Measurements from ENCODE around the gene HOXD9. TPM values are rescaled to one million over a fixed set of nuclear protein-coding genes. Genes with fewer than 3 reads are reported as not detected.

Gene HOXD9
- total and polyA plus RNA-seq, 8 donors, result 0.12 to 1.1 (median 0.34) TPM; not detected in 2

GRCh38 chr2:176095421-176095820 lies 27.1 kb upstream of the HOXD9 start:
- H3K36me3 ChIP-seq, result no peaks in the 10 kb centered on the region
- WGBS, 2 donors, result 8 to 15% methylated on average over 5 of the region's 5 CpGs
- no peak for FAIRE-seq
- no peak overlapping the region for H3K4me3 ChIP-seq
- no peaks in the 10 kb centered on the region for H3K9me3 ChIP-seq
- no peak for TF ChIP-seq CTCF (IDR thresholded peaks at IDR 0.05)
- DNase-seq, result no peak
- no peak for ATAC-seq
- H3K27ac ChIP-seq, result no peak overlapping the region
- H3K27me3 ChIP-seq, result peaks cover 10 to 89% (median 37%) of the 10 kb centered on the region in 4 donors
- intact Hi-C loops (cut with DNase I), result loop anchor here in 1 of 3 donors (5.0 kb wide), 1 partner anchor 413 kb away; no protein-coding TSS in a partner anchor
- H3K4me1 ChIP-seq, result peaks cover 0 to 11% (median 4%) of the 10 kb centered on the region in 3 donors

GRCh38 chr2:176096243-176096985 lies 26.1 kb upstream of the HOXD9 start:
- ATAC-seq (peak in 2 of 4 donors; percentile 29 to 30), DNase-seq (no peak), FAIRE-seq (no peak)
- Histone ChIP-seq H3K27me3 (peaks cover 10 to 85% (median 37%) of the 10 kb centered on the region in 4 donors), H3K4me3 (peak overlapping the region in 2 of 4 donors; percentile 6 to 49), H3K4me1 (peaks cover 0 to 11% (median 4%) of the 10 kb centered on the region in 3 donors), H3K9me3 (no peaks in the 10 kb centered on the region), H3K36me3 (no peaks in the 10 kb centered on the region), H3K27ac (no peak overlapping the region)
- intact Hi-C loops (cut with DNase I), result loop anchor here in 1 of 3 donors (5.0 kb wide), 1 partner anchor 414 kb away; no protein-coding TSS in a partner anchor
- TF ChIP-seq CTCF (IDR thresholded peaks at IDR 0.05), result no peak
- 9 to 12% methylated on average over 16 of the region's 16 CpGs for WGBS, 2 donors

GRCh38 chr2:176096986-176097819 lies 25.3 kb upstream of the HOXD9 start:
- intact Hi-C loops (cut with DNase I), result loop anchor here in 1 of 3 donors (5.0 kb wide), 1 partner anchor 415 kb away; no protein-coding TSS in a partner anchor
- FAIRE-seq (no peak), DNase-seq (peak; percentile 37 to 90 (median 65)), ATAC-seq (peak; percentile 95 to 98 (median 97))
- H3K36me3 ChIP-seq, result no peaks in the 10 kb centered on the region
- H3K27me3 ChIP-seq, result peaks cover 6 to 84% (median 40%) of the 10 kb centered on the region in 4 donors
- no peaks in the 10 kb centered on the region for H3K9me3 ChIP-seq
- H3K27ac ChIP-seq, result no peak overlapping the region
- TF ChIP-seq CTCF (IDR thresholded peaks at IDR 0.05), result peak; percentile 78 to 82 (median 80)
- 3% methylated on average over 43 to 45 of the region's 45 CpGs for WGBS, 2 donors
- peak overlapping the region in 3 of 4 donors; percentile 11 to 49 (median 34) for H3K4me3 ChIP-seq
- peaks cover 0 to 11% (median 4%) of the 10 kb centered on the region in 3 donors for H3K4me1 ChIP-seq

GRCh38 chr2:176097820-176098365 lies 24.6 kb upstream of the HOXD9 start:
- FAIRE-seq (no peak), ATAC-seq (no peak), DNase-seq (no peak)
- Histone ChIP-seq H3K27me3 (peaks cover 8 to 87% (median 44%) of the 10 kb centered on the region in 4 donors), H3K36me3 (no peaks in the 10 kb centered on the region), H3K4me3 (peak overlapping the region in 2 of 4 donors; percentile 34 to 49), H3K9me3 (no peaks in the 10 kb centered on the region), H3K4me1 (peaks cover 0 to 11% (median 4%) of the 10 kb centered on the region in 3 donors), H3K27ac (no peak overlapping the region)
- peak in 1 of 4 donors; percentile 2 for TF ChIP-seq CTCF (IDR thresholded peaks at IDR 0.05)
- WGBS, 2 donors, result 2 to 6% methylated on average over 18 of the region's 18 CpGs
- intact Hi-C loops (cut with DNase I), result loop anchor here in 1 of 3 donors (5.0 kb wide), 1 partner anchor 416 kb away; no protein-coding TSS in a partner anchor
